K562 (cell line): ENCODE results near the gene CERS5. TPM values are rescaled to one million over a fixed set of nuclear protein-coding genes. Genes with fewer than 3 reads are reported as not detected.

Experiments
- ARID4B ChIP-seq: sonication (generic); formaldehyde crosslinking; IDR thresholded peaks from 2 replicates; pipeline ENCODE4 v1.8.0; 2022; ENCODE audit warnings: mild to moderate bottlenecking, missing genetic modification reagents
- CTCF ChIP-seq, 3 experiments: IDR thresholded peaks in 2 of 3; conservative IDR thresholded peaks in 1 of 3; 2 replicates each; pipeline ENCODE4 v1.5.1; 2011 to 2012; ENCODE audit warnings: low read length in 3 of 3, mild to moderate bottlenecking in 3 of 3, control low read depth in 2 of 3, improper control_type of control experiment in 1 of 3, inconsistent platforms in 1 of 3, low read depth in 1 of 3, mixed read lengths in 1 of 3, moderate library complexity in 1 of 3; ENCODE audit not compliant: insufficient read depth in 2 of 3
- DACH1 ChIP-seq: fragments of 450-650 bp; IDR thresholded peaks from 2 replicates; pipeline ENCODE4 v1.6.1; 2018; ENCODE audit not compliant: partially characterized antibody
- EGR1 ChIP-seq: fragments of 450-650 bp; conservative IDR thresholded peaks from 2 replicates; pipeline ENCODE4 v1.6.1; 2017; ENCODE audit warnings: mild to moderate bottlenecking
- HINFP ChIP-seq: fragments of 450-650 bp; conservative IDR thresholded peaks from 2 replicates; pipeline ENCODE4 v1.6.1; 2016; ENCODE audit warnings: missing genetic modification characterization, low read depth, mild to moderate bottlenecking, control low read depth, missing compliant biosample characterization
- MNT ChIP-seq, 2 experiments: fragments of 450-650 bp; conservative IDR thresholded peaks; 2 replicates each; pipeline ENCODE4 v1.6.1; 2017; ENCODE audit warnings: mild to moderate bottlenecking in 2 of 2, moderate library complexity in 2 of 2
- NR2C1 ChIP-seq, 2 experiments: fragments of 450-650 bp; IDR thresholded peaks; 2 replicates each; pipeline ENCODE4 v1.6.1; 2017; ENCODE audit warnings: mild to moderate bottlenecking in 2 of 2, antibody characterized with exemption in 1 of 2, inconsistent platforms in 1 of 2, missing compliant biosample characterization in 1 of 2, missing genetic modification characterization in 1 of 2
- PTTG1 ChIP-seq: fragments of 450-650 bp; IDR thresholded peaks from 2 replicates; pipeline ENCODE4 v1.6.1; 2016; ENCODE audit warnings: low read depth, mild to moderate bottlenecking, missing genetic modification characterization, missing compliant biosample characterization
- SRSF1 ChIP-seq: fragments of 200-400 bp; formaldehyde crosslinking; IDR thresholded peaks from 2 replicates; pipeline ENCODE4 v1.6.1; 2017; ENCODE audit warnings: mild to moderate bottlenecking, low read depth, low read length, moderate library complexity
- USF1 ChIP-seq: sonication (generic); formaldehyde crosslinking; IDR thresholded peaks from 2 replicates; pipeline ENCODE4 v1.9.0; 2022; ENCODE audit warnings: mild to moderate bottlenecking, missing genetic modification reagents
- USF2 ChIP-seq: sonication (generic); formaldehyde crosslinking; IDR thresholded peaks from 2 replicates; pipeline ENCODE4 v1.5.0; 2020; ENCODE audit warnings: missing genetic modification reagents
- ZNF707 ChIP-seq: fragments of 250-450 bp; sonication (Bioruptor Pico); conservative IDR thresholded peaks from 2 replicates; pipeline ENCODE4 v1.8.0; 2022; ENCODE audit warnings: inconsistent platforms, mild to moderate bottlenecking, moderate library complexity
- polyA plus RNA-seq, 8 experiments: library from polyadenylated mRNA; depleted of rRNA in 4 of 8; stranded (reverse) in 5 of 8; unstranded in 3 of 8; fragments of >200 nt; fragmentation: Nextera tagmentation in 2 of 8; fragmentation: Illumina TruSeq in 1 of 8; extraction: Ambion mirVana in 2 of 8; extraction: Trizol in 1 of 8; gene quantifications; 2 replicates each; pipeline versions ENCODE4 v1.2.1 to v1.2.3, GENCODE V29; 2011 to 2014; ENCODE audit warnings: inconsistent platforms in 1 of 8, missing spikeins in 1 of 8
- total RNA-seq, 7 experiments: library from RNA; depleted of rRNA in 6 of 7; stranded (reverse); fragments of >200 nt in 6 of 7; fragmentation: Illumina TruSeq in 2 of 7; extraction: Trizol in 2 of 7; gene quantifications; 2 replicates each; pipeline versions ENCODE4 v1.2.1 to v1.2.3, GENCODE V29; 2011 to 2021; ENCODE audit warnings: low replicate concordance in 1 of 7
- TF ChIP-seq, protein P1 (sequence below): fragments of 450-650 bp; IDR thresholded peaks from 2 replicates; pipeline ENCODE4 v1.6.1; 2018; ENCODE audit warnings: mild to moderate bottlenecking, low read depth; ENCODE audit not compliant: partially characterized antibody

CERS5 gene
- total and polyA plus RNA-seq, 9 of the 15 experiments (the other 6 are each of a cell fraction or from before 2014, with no cell fraction given), result 6.1 to 47.5 (median 17.8) TPM

- TF ChIP-seq, protein P1, sequence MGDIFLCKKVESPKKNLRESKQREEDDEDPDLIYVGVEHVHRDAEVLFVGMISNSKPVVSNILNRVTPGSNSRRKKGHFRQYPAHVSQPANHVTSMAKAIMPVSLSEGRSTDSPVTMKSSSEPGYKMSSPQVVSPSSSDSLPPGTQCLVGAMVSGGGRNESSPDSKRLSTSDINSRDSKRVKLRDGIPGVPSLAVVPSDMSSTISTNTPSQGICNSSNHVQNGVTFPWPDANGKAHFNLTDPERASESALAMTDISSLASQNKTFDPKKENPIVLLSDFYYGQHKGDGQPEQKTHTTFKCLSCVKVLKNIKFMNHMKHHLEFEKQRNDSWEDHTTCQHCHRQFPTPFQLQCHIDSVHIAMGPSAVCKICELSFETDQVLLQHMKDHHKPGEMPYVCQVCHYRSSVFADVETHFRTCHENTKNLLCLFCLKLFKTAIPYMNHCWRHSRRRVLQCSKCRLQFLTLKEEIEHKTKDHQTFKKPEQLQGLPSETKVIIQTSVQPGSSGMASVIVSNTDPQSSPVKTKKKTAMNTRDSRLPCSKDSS, result no peak
- TF ChIP-seq ZNF707 (CRISPR knock-in tag), result no peak
- peak; percentile 75 for TF ChIP-seq USF1 (CRISPR knock-in tag)
- no peak for TF ChIP-seq DACH1
- no peak for TF ChIP-seq NR2C1 (IDR thresholded peaks at IDR 0.05)
- no peak for TF ChIP-seq NR2C1 (tag; IDR thresholded peaks at IDR 0.05)
- TF ChIP-seq PTTG1, result no peak
- TF ChIP-seq USF2, result peak; percentile 63
- peak in 1 of 3 experiments; percentile 3; a peak in 1 of 6 replicates for TF ChIP-seq CTCF (IDR thresholded peaks at IDR 0.05 in 2 of 3, conservative IDR thresholded peaks at IDR 0.05 in 1 of 3; ENCODE audit: insufficient read depth in 2 of 3, low read depth in 1 of 3, low read length in 3 of 3)
- no peak for TF ChIP-seq SRSF1
- 0 out of 2 replicates have a peak, but pooled peaks have one; percentile 37 for TF ChIP-seq ARID4B
- TF ChIP-seq HINFP, result no peak
- peak; percentile 78 to 83 for TF ChIP-seq MNT (conservative IDR thresholded peaks at IDR 0.05)
- peak; percentile 66 for TF ChIP-seq EGR1
Measured at GRCh38 chr12:50103767-50104321, 63.3 kb downstream of the CERS5 start, which contains the start of gene GPD1 (continued).
